ENCODE measurements around the gene TDRD10.

- TF ChIP-seq GATA2 (IDR thresholded peaks at IDR 0.05; ENCODE audit: low read depth, low read length) (no peak), GATA3 (IDR thresholded peaks at IDR 0.05; ENCODE audit: low read depth, low read length) (no peak)
These were observed 81.8 kb downstream of the TDRD10 start for GRCh38 chr1:154583773-154584172.

Measured in SH-SY5Y (cell line).